MM.1S (cell line): ENCODE results near the gene TUBB2A.

Experiments used
- EZH2 ChIP-seq: fragments of 300-600 bp; sonication (generic); optimal IDR thresholded peaks from 2 replicates; pipeline ENCODE3; 2017; ENCODE audit warnings: low read depth, mild to moderate bottlenecking, antibody characterized with exemption, low read length, mixed read lengths
- TF ChIP-seq, protein P1 (sequence below): fragments of 300-600 bp; sonication (generic); IDR thresholded peaks from 2 replicates; pipeline ENCODE4 v1.5.1; 2016; ENCODE audit warnings: antibody characterized with exemption, low read length, mixed read lengths

- TF ChIP-seq, protein P1, sequence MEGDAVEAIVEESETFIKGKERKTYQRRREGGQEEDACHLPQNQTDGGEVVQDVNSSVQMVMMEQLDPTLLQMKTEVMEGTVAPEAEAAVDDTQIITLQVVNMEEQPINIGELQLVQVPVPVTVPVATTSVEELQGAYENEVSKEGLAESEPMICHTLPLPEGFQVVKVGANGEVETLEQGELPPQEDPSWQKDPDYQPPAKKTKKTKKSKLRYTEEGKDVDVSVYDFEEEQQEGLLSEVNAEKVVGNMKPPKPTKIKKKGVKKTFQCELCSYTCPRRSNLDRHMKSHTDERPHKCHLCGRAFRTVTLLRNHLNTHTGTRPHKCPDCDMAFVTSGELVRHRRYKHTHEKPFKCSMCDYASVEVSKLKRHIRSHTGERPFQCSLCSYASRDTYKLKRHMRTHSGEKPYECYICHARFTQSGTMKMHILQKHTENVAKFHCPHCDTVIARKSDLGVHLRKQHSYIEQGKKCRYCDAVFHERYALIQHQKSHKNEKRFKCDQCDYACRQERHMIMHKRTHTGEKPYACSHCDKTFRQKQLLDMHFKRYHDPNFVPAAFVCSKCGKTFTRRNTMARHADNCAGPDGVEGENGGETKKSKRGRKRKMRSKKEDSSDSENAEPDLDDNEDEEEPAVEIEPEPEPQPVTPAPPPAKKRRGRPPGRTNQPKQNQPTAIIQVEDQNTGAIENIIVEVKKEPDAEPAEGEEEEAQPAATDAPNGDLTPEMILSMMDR = no peak
- no peak for TF ChIP-seq EZH2
Observed at GRCh38 chr6:3138341-3138740, 19.0 kb downstream of the TUBB2A start.
